Loucy (cell line): ENCODE data around the gene MBNL1.

Source experiments
- CTCF ChIP-seq: fragments of 200-600 bp; sonication (generic); conservative IDR thresholded peaks from 2 replicates; pipeline ENCODE4 v1.5.1; 2014; ENCODE audit warnings: mild to moderate bottlenecking, antibody characterized with exemption, low read length
- EZH2phosphoT487 ChIP-seq: fragments of 200-600 bp; IDR thresholded peaks from 2 replicates; pipeline ENCODE4 v1.6.1; 2018; ENCODE audit warnings: antibody characterized with exemption, mild to moderate bottlenecking, moderate library complexity, borderline replicate concordance

GRCh38 chr3:152472672-152472954, 203.9 kb downstream of the MBNL1 start:
- no peak for TF ChIP-seq CTCF
- no peak for TF ChIP-seq EZH2phosphoT487
